ENCODE measurements around the gene AZIN2. TPM values are rescaled to one million over a fixed set of nuclear protein-coding genes. Genes with fewer than 3 reads are reported as not detected.

AZIN2 gene
- total and polyA plus RNA-seq, 9 of the 15 experiments (the other 6 are each of a cell fraction or from before 2014, with no cell fraction given) = 0.06 to 0.91 (median 0.42) TPM; not detected in 2

DNA sequence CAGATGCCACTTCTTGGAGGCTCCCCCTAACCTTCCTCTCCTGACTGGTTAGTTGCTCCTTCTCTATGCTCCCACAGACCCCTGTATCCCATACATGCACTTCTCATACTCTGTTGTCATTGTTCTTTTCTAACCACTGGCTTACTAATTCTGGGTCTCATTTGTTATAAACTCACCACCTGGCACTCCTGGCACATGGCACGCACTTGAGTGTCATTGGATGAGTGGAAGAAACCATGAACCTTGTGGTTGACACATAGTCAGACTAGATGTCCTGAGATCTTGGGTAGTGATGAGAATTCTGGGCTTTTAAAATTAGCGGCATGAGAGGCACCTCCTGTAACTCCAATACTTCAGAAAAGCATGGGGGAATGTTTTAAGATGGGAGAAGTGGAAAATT lies 51.6 kb downstream of the AZIN2 start:
- Histone ChIP-seq H3K4me2 (ENCODE audit: insufficient read depth, low read length) (no peak overlapping the region), H3K27ac (ENCODE audit: extremely low read depth, low read depth, low read length) (no peak overlapping the region), H3K4me3 (no peak overlapping the region), H3K36me3 (ENCODE audit: control insufficient read depth, insufficient read depth, low read length) (no peaks in the 10 kb centered on the region), H3K4me1 (replicated peaks in 1 of 2; ENCODE audit: control insufficient read depth in 2 of 2, insufficient read depth in 2 of 2, low read length in 2 of 2) (no peaks in the 10 kb centered on the region), H4K20me1 (replicated peaks; ENCODE audit: control insufficient read depth, insufficient read depth, low read length) (no peaks in the 10 kb centered on the region), H3K9ac (ENCODE audit: insufficient read depth in 1 of 2, low read depth in 2 of 2, low read length in 2 of 2) (no peak overlapping the region; a peak in 1 of 4 replicates), H3K9me3 (replicated peaks; ENCODE audit: control insufficient read depth, insufficient read depth, low read depth, low read length) (peaks cover 2% of the 10 kb centered on the region; the same call in 1 of the 2 replicates), H2AFZ (ENCODE audit: low read depth, low read length) (no peak overlapping the region), H3K9me1 (ENCODE audit: control insufficient read depth, insufficient read depth, low read length) (no peaks in the 10 kb centered on the region), H3K79me2 (ENCODE audit: control insufficient read depth, insufficient read depth, low read length) (no peaks in the 10 kb centered on the region), H3K27me3 (ENCODE audit: control insufficient read depth in 2 of 2, insufficient read depth in 2 of 2, low read length in 2 of 2) (peaks cover 9 to 32% of the 10 kb centered on the region in 2 experiments; a peak in 4 of 5 replicates)
- FAIRE-seq = no peak
- CTCF ChIA-PET (ENCODE audit: low intra/inter-chr PET ratio) = no interaction called here
- in situ Hi-C loops (cut with MboI) = no loop called here
- TF ChIP-seq ZNF232 (CRISPR knock-in tag; IDR thresholded peaks at IDR 0.05) (no peak), POLR2G (IDR thresholded peaks at IDR 0.05; ENCODE audit: low read depth, low read length) (no peak), MAFG (tag; conservative IDR thresholded peaks at IDR 0.05) (0 out of 2 replicates have a peak, but pooled peaks have one; percentile 41), HDAC2 (IDR thresholded peaks at IDR 0.05) (no peak)
- no peak for DNase-seq (ENCODE audit: extremely low read depth in 1 of 4, low spot score in 3 of 4)
- WGBS (ENCODE audit: insufficient coverage, low coverage, missing lambda C conversion rate) = 2% methylated on average over 2 of the region's 2 CpGs
- no peak for ATAC-seq
- POLR2A ChIA-PET = interaction anchor here (0.6 kb wide), 1 partner anchor 14 kb away, joined by 3 read pairs; no protein-coding TSS in a partner anchor
- no TSS peak for BruUV-seq (replicated peaks)
- intact Hi-C loops (cut with micrococcal nuclease) = loop anchor here (10.0 kb wide), 3 partner anchors 162 to 342 kb away; partner anchors contain the start of gene ZSCAN20

DNA sequence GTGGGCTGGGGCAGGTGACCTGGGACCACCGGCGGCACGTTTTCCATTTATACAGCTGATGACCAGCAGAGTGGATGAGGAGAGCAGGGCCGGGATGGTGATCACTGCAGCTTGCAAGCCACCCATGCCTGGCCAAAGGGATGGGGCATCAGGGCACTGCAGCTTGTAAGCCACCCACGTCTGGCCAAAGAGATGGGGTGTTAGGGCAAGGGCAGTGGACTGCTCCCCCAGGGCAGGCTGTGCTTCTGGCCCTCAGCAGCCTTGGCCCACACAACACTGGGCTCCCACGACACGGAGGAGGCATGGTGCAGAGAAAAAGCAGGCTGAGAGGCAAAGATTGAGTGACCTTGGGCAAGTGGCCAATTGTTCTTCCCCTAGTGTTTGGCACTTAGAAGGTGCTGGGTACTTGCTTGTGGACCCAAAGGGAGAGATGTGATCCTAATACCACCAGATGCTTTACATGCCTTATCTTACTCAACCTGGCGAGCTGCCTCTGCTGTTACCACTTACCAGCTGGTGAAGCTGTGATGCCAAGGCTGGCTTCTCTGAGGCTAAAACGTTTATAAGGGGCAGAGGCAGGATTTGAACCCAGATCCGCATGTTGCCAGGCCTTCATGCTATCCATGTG lies 52.6 kb downstream of the AZIN2 start:
- no peak for FAIRE-seq
- TF ChIP-seq PHF20 (IDR thresholded peaks at IDR 0.05; ENCODE audit: partially characterized antibody) = no peak
- TF ChIP-seq, protein P1, sequence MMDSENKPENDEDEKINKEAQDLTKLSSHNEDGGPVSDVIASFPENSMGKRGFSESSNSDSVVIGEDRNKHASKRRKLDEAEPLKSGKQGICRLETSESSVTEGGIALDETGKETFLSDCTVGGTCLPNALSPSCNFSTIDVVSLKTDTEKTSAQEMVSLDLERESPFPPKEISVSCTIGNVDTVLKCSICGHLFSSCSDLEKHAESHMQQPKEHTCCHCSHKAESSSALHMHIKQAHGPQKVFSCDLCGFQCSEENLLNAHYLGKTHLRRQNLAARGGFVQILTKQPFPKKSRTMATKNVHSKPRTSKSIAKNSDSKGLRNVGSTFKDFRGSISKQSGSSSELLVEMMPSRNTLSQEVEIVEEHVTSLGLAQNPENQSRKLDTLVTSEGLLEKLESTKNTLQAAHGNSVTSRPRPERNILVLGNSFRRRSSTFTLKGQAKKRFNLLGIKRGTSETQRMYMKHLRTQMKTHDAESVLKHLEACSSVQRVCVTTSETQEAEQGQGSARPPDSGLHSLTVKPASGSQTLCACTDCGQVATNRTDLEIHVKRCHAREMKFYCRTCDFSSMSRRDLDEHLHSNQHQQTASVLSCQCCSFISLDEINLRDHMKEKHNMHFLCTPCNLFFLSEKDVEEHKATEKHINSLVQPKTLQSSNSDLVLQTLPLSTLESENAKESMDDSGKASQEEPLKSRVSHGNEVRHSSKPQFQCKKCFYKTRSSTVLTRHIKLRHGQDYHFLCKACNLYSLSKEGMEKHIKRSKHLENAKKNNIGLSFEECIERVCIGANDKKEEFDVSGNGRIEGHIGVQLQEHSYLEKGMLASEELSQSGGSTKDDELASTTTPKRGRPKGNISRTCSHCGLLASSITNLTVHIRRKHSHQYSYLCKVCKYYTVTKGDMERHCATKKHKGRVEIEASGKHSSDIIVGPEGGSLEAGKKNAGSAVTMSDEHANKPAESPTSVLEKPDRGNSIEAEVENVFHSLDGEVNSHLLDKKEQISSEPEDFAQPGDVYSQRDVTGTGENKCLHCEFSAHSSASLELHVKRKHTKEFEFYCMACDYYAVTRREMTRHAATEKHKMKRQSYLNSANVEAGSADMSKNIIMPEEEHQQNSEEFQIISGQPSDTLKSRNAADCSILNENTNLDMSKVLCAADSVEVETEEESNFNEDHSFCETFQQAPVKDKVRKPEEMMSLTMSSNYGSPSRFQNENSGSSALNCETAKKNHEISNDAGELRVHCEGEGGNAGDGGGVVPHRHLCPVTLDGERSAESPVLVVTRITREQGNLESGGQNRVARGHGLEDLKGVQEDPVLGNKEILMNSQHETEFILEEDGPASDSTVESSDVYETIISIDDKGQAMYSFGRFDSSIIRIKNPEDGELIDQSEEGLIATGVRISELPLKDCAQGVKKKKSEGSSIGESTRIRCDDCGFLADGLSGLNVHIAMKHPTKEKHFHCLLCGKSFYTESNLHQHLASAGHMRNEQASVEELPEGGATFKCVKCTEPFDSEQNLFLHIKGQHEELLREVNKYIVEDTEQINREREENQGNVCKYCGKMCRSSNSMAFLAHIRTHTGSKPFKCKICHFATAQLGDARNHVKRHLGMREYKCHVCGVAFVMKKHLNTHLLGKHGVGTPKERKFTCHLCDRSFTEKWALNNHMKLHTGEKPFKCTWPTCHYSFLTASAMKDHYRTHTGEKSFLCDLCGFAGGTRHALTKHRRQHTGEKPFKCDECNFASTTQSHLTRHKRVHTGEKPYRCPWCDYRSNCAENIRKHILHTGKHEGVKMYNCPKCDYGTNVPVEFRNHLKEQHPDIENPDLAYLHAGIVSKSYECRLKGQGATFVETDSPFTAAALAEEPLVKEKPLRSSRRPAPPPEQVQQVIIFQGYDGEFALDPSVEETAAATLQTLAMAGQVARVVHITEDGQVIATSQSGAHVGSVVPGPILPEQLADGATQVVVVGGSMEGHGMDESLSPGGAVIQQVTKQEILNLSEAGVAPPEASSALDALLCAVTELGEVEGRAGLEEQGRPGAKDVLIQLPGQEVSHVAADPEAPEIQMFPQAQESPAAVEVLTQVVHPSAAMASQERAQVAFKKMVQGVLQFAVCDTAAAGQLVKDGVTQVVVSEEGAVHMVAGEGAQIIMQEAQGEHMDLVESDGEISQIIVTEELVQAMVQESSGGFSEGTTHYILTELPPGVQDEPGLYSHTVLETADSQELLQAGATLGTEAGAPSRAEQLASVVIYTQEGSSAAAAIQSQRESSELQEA (IDR thresholded peaks at IDR 0.05; ENCODE audit: low read depth) = no peak
- no peak for TF ChIP-seq ZNF644 (tag; IDR thresholded peaks at IDR 0.05; ENCODE audit: low read depth)

More for the DNA sequence above, 52.6 kb downstream of the AZIN2 start:
- in situ Hi-C loops (cut with MboI) = no loop called here
- ChIA-PET CTCF (ENCODE audit: low intra/inter-chr PET ratio) (no interaction called here), POLR2A (interaction anchor here (1.2 kb wide), 1 partner anchor 8 kb away, joined by 3 read pairs; no protein-coding TSS in a partner anchor)
- Histone ChIP-seq H4K20me1 (replicated peaks; ENCODE audit: control insufficient read depth, insufficient read depth, low read length) (no peaks in the 10 kb centered on the region; the same call in 1 of the 2 replicates), H3K9ac (ENCODE audit: insufficient read depth in 1 of 2, low read depth in 2 of 2, low read length in 2 of 2) (peak overlapping the region in 1 of 2 experiments; percentile 23; a peak in 1 of 4 replicates), H3K4me2 (ENCODE audit: insufficient read depth, low read length) (no peak overlapping the region), H3K27ac (ENCODE audit: extremely low read depth, low read depth, low read length) (no peak overlapping the region), H3K4me1 (replicated peaks in 1 of 2; ENCODE audit: control insufficient read depth in 2 of 2, insufficient read depth in 2 of 2, low read length in 2 of 2) (no peaks in the 10 kb centered on the region), H3K79me2 (ENCODE audit: control insufficient read depth, insufficient read depth, low read length) (no peaks in the 10 kb centered on the region), H3K4me3 (no peak overlapping the region), H3K9me1 (ENCODE audit: control insufficient read depth, insufficient read depth, low read length) (no peaks in the 10 kb centered on the region), H3K9me3 (replicated peaks; ENCODE audit: control insufficient read depth, insufficient read depth, low read depth, low read length) (no peaks in the 10 kb centered on the region), H3K36me3 (ENCODE audit: control insufficient read depth, insufficient read depth, low read length) (no peaks in the 10 kb centered on the region), H3K27me3 (ENCODE audit: control insufficient read depth in 2 of 2, insufficient read depth in 2 of 2, low read length in 2 of 2) (peaks cover 9 to 32% of the 10 kb centered on the region in 2 experiments; a peak in 4 of 5 replicates), H2AFZ (ENCODE audit: low read depth, low read length) (no peak overlapping the region)
- intact Hi-C loops (cut with micrococcal nuclease) = loop anchor here (10.0 kb wide), 3 partner anchors 161 to 341 kb away; partner anchors contain the start of gene ZSCAN20
- no peak for DNase-seq (ENCODE audit: extremely low read depth in 1 of 4, low spot score in 3 of 4)
- 5% methylated on average over 10 of the region's 10 CpGs for WGBS (ENCODE audit: insufficient coverage, low coverage, missing lambda C conversion rate)
- no TSS peak for BruUV-seq (replicated peaks)
- no peak for ATAC-seq

Measured in K562 (cell line).